ENCODE results near the gene MRPL18. TPM values are rescaled to one million over a fixed set of nuclear protein-coding genes. Genes with fewer than 3 reads are reported as not detected.

MRPL18 gene
- total RNA-seq, 1 donor from 2014 or later = 53.0 TPM

DNA sequence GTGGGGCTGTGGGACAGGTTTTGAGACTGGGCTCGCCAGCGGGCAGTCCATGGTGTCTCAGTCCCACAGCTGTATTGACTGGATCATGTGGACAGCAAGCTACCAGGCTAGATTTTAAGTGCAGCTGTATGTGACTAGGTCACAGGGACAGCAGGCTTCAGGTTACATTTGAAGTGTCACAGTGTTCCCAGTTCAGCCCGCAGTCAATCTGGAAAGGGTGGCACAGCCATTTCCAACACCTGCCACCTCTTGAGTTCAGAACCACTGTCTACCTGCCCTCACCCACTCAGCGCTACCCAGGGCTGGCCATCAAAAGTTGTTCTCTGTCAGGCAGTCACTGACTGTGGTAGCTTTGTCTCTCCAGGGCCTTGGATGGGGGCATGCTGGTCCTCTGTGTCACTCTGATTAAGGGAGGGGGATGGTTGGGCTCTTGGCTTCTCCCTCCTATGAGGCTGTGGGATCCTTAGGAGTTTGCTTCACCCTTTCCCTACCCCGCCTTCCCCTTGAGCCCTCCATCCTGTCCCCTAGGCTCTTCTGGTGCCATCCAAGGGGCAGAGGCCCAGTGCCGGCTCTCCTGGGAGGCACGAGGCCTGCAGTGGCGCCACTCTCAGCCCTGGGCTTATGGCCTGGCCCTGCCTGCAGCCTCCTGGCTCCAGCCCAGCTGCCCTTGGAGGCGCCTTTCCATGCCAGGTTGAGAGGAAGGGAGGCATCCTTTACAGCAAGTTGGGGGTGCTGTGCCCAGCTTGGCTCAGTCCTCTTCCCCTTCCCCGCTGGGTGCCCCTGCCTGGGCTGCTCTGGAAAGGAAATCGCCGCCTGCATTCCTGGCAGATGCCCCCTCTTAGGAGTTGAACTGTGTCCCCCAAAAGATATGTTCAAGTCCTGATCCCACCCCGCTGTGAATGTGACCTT, 54.7 kb downstream of the MRPL18 start:
- TF ChIP-seq, protein P1, sequence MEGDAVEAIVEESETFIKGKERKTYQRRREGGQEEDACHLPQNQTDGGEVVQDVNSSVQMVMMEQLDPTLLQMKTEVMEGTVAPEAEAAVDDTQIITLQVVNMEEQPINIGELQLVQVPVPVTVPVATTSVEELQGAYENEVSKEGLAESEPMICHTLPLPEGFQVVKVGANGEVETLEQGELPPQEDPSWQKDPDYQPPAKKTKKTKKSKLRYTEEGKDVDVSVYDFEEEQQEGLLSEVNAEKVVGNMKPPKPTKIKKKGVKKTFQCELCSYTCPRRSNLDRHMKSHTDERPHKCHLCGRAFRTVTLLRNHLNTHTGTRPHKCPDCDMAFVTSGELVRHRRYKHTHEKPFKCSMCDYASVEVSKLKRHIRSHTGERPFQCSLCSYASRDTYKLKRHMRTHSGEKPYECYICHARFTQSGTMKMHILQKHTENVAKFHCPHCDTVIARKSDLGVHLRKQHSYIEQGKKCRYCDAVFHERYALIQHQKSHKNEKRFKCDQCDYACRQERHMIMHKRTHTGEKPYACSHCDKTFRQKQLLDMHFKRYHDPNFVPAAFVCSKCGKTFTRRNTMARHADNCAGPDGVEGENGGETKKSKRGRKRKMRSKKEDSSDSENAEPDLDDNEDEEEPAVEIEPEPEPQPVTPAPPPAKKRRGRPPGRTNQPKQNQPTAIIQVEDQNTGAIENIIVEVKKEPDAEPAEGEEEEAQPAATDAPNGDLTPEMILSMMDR (conservative IDR thresholded peaks at IDR 0.05) = no peak
- no peaks in the 10 kb centered on the region for H3K27me3 Mint-ChIP-seq (ENCODE audit: low read depth)
- H3K4me1 Mint-ChIP-seq = no peaks in the 10 kb centered on the region
- no peak overlapping the region for H3K4me3 Mint-ChIP-seq
- peaks cover 7% of the 10 kb centered on the region for H3K9me3 Mint-ChIP-seq
- H3K27ac Mint-ChIP-seq (ENCODE audit: unreplicated experiment) = no peak overlapping the region
- no peaks in the 10 kb centered on the region for H3K36me3 Mint-ChIP-seq (ENCODE audit: low read depth)
- no peak for DNase-seq (ENCODE audit: low read depth, low spot score)

Other genes starting within 250 kb of the MRPL18 start
- 91.9 and 96.7 TPM in 2 replicates for gene SOD2, start 97.2 kb upstream of the MRPL18 start, total RNA-seq
- gene WTAP, start 63.0 kb upstream of the MRPL18 start, total RNA-seq = 126 and 128 TPM in 2 replicates
- 419 and 443 TPM in 2 replicates for gene ACAT2, start 28.4 kb upstream of the MRPL18 start, total RNA-seq
- gene TCP1, start 865 bp upstream of the MRPL18 start, total RNA-seq = 246 and 248 TPM in 2 replicates
- gene PNLDC1, start 9.8 kb downstream of the MRPL18 start, total RNA-seq = 0.49 TPM in 1 of 2 replicates, not detected in the other
- not detected in 2 replicates for gene MAS1, start 100.5 kb downstream of the MRPL18 start, total RNA-seq
- gene IGF2R, start 178.6 kb downstream of the MRPL18 start, total RNA-seq = 97.3 and 103 TPM in 2 replicates